DND-41 (cell line): ENCODE results near the gene WNT3A.

Experiments
- EZH2 ChIP-seq: IDR thresholded peaks from 3 replicates; pipeline ENCODE4 v1.6.1; 2012; ENCODE audit warnings: borderline replicate concordance, low read depth, mild to moderate bottlenecking, moderate library complexity, low read length, inconsistent platforms; ENCODE audit not compliant: severe bottlenecking
- TF ChIP-seq, protein P1 (sequence below): IDR thresholded peaks from 2 replicates; pipeline ENCODE4 v1.5.1; 2012; ENCODE audit warnings: borderline replicate concordance, low read length, moderate library complexity, mild to moderate bottlenecking; ENCODE audit not compliant: poor library complexity, severe bottlenecking; ENCODE audit errors: extremely low read depth

DNA sequence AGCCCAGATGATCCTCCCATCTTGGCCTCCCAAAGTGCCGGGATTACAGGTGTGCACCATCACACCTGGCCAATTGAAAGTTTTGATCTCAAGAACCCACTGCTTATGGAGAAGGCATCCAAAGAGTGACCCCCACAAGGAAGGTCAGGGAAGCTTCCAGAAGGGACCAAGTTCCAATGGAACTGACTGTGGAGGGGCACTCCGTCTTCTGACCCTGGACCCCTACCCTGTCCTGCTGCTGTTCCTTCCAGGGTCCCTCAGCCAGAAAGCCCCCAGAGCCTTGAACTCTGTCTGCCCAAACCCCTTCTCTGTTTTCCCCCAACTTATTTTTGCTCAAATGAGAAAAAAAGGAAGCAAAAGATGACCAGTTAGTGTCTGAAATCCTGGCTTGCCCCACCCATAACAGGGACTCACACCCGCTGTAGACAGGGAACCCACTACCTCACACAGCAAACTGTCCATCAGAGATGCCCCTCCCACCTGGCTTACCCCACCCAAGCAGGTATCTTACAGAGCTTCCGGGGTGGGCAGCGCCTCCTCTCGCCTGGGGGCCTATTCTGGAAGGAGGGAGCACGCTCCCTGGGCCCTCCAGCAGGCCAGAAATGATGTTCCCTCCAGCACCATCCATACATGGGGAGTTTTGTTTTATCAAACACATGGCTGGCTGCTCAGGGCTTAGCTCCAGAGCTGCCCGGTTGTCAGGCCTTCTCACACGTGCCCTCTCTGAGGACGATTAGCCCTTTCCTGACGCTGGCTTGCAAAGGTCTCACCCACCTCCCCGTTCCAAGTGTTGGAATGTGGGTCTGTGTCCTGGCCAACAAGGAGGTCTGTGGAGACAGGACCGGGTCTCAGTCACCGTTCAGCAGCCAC, 3.1 kb upstream of the WNT3A start:
- TF ChIP-seq, protein P1, sequence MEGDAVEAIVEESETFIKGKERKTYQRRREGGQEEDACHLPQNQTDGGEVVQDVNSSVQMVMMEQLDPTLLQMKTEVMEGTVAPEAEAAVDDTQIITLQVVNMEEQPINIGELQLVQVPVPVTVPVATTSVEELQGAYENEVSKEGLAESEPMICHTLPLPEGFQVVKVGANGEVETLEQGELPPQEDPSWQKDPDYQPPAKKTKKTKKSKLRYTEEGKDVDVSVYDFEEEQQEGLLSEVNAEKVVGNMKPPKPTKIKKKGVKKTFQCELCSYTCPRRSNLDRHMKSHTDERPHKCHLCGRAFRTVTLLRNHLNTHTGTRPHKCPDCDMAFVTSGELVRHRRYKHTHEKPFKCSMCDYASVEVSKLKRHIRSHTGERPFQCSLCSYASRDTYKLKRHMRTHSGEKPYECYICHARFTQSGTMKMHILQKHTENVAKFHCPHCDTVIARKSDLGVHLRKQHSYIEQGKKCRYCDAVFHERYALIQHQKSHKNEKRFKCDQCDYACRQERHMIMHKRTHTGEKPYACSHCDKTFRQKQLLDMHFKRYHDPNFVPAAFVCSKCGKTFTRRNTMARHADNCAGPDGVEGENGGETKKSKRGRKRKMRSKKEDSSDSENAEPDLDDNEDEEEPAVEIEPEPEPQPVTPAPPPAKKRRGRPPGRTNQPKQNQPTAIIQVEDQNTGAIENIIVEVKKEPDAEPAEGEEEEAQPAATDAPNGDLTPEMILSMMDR = no peak
- no peak for TF ChIP-seq EZH2
